ENCODE measurements around the gene POLR2L. TPM values are rescaled to one million over a fixed set of nuclear protein-coding genes. Genes with fewer than 3 reads are reported as not detected.

Gene POLR2L
- total and polyA plus RNA-seq, 2 donors (not counting 1 experiment from before 2014, with no cell fraction given) = 44.4 to 80.8 TPM

DNA sequence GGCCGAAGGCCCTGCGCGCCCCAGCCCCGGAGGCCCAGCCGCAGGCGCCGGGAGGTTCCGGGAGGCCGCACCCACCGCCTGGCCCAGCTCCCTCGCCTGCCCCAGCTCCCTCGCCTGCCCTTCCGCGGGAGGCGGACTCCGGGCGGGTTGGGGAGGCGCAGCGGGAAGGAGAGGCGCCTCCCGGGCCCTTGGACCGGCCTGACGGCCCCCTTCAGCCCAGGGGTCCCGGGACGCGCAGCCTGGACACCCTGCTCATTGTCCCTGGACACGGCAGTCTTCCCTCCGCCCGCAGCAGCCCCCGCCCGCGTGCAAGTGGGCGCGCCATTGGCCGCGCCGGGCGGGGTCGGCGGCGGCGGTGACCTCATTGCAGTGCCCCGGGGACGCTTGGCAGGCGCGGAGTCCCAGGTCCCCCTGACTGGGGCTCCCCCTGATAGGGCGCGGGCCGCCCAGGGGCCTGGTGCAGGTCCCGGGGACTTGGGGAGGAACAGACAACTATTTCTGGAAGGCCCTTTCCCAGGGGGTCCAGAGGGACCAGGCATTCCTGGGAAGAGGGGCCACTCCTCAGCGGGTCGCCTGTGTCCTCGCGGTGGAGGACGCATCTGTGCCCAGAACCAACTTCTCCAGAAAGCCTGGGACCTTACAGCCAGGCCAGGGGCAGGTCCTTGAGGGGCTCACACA is 9.1 kb downstream of the POLR2L start:
- H3K36me3 ChIP-seq (replicated peaks in 1 of 2; ENCODE audit: control extremely low read depth in 1 of 2, control insufficient read depth in 1 of 2, extremely low read depth in 1 of 2, insufficient read depth in 2 of 2, low read length in 1 of 2) = peaks cover 0 to 5% of the 10 kb centered on the region in 2 experiments
- H3K4me2 ChIP-seq (replicated peaks; ENCODE audit: low read depth, low read length, poor library complexity, severe bottlenecking) = peak overlapping the region; percentile 88
- H3K27ac ChIP-seq (ENCODE audit: low read length in 2 of 2) = no peak overlapping the region
- Mint-ChIP-seq H3K27me3 (peaks cover 7% of the 10 kb centered on the region), H3K27ac (no peak overlapping the region), H3K4me3 (peak overlapping the region; percentile 71), H3K4me1 (peaks cover 39% of the 10 kb centered on the region), H3K9me3 (ENCODE audit: insufficient read depth) (no peaks in the 10 kb centered on the region)
- peak; percentile 63 for DNase-seq
- H3K4me1 ChIP-seq (ENCODE audit: control insufficient read depth in 2 of 2, insufficient read depth in 2 of 2, low read length in 2 of 2) = peaks cover 50 to 57% of the 10 kb centered on the region in 2 donors
- intact Hi-C loops (cut with micrococcal nuclease) = loop anchor here (1.0 kb wide), 1 partner anchor 9 kb away; the partner anchor contains the start of genes POLR2L and TSPAN4
- POLR2A ChIA-PET = interaction anchor here (0.5 to 6.4 kb wide), 8 partner anchors 10 to 220 kb away, joined by 3 to 57 read pairs (median 4); partner anchors contain the start of genes PNPLA2, POLR2L and TSPAN4
- ATAC-seq (ENCODE audit: low read depth) = peak; percentile 23
- H3K4me3 ChIP-seq (ENCODE audit: control extremely low read depth in 1 of 5, extremely low read depth in 1 of 5, insufficient read depth in 1 of 5, low read depth in 2 of 5, low read length in 4 of 5) = peak overlapping the region in 4 of 5 experiments; percentile 31 to 58 (median 54)
- no peaks in the 10 kb centered on the region for H3K79me2 ChIP-seq (ENCODE audit: control insufficient read depth, insufficient read depth, low read length)
- 2% methylated on average over 55 of the region's 55 CpGs for WGBS (ENCODE audit: insufficient coverage)
- peak overlapping the region; percentile 49 for H2AFZ ChIP-seq (ENCODE audit: insufficient read depth, low read depth, low read length, poor library complexity, severe bottlenecking)
- H3K9ac ChIP-seq (ENCODE audit: low read length) = peak overlapping the region; percentile 51
- H4K20me1 ChIP-seq (ENCODE audit: control insufficient read depth, insufficient read depth, low read length, poor library complexity, severe bottlenecking) = peaks cover 58% of the 10 kb centered on the region
- TF ChIP-seq CTCF (IDR thresholded peaks at IDR 0.05) (peak; percentile 11), EZH2 (IDR thresholded peaks at IDR 0.05; ENCODE audit: borderline replicate concordance, insufficient read depth, low read depth, low read length, poor library complexity, severe bottlenecking) (no peak)
- peaks cover 0 to 12% (median 0%) of the 10 kb centered on the region in 3 donors for H3K9me3 ChIP-seq (ENCODE audit: control extremely low read depth in 1 of 3, control insufficient read depth in 2 of 3, insufficient read depth in 1 of 3, low read length in 2 of 3)
- peaks cover 0 to 56% (median 18%) of the 10 kb centered on the region in 4 experiments for H3K27me3 ChIP-seq (replicated peaks in 1 of 4; ENCODE audit: control extremely low read depth in 1 of 4, control insufficient read depth in 3 of 4, insufficient read depth in 4 of 4, low read length in 3 of 4)
- CTCF ChIA-PET = interaction anchor here (0.5 to 2.1 kb wide), 3 partner anchors 10 to 1000 kb away, joined by 3 to 6 read pairs (median 3); partner anchors contain the start of gene TSPAN4
